PC-3 (cell line): Measurements from ENCODE around the gene AGAP3. TPM values are rescaled to one million over a fixed set of nuclear protein-coding genes. Genes with fewer than 3 reads are reported as not detected.
A peak's percentile ranks its signal among the peaks of the same experiment; 100 is the strongest.

Source experiments
- ATAC-seq: fragments of 200-7000 bp; cut with Tn5 transposase; 2 replicates; pipeline ENCODE4 v1.9.1; 2020; ENCODE audit warnings: mild to moderate bottlenecking, moderate library complexity
- BruUV-seq: library from RNA; stranded (reverse); fragments of 400-500 nt; replicated peaks from 2 replicates; lab custom pipeline; 2021; lab: Mats Ljungman, UMichigan
- CTCF ChIA-PET: fragments of 300-600 bp; sonication (Branson Sonifier 250); formaldehyde crosslinking; loops from one replicate; lab custom pipeline; 2022; ENCODE audit warnings: antibody characterized with exemption; lab: Charles Lee
- POLR2A ChIA-PET: fragments of 300-600 bp; sonication (Branson Sonifier 250); formaldehyde crosslinking; loops from one replicate; lab custom pipeline; 2022; ENCODE audit warnings: antibody characterized with exemption; ENCODE audit not compliant: unreplicated experiment; lab: Charles Lee
- DNase-seq: peaks from one replicate; pipeline ENCODE4 v3.0.0-alpha.2; 2015
- H2AFZ ChIP-seq: fragments of 300-600 bp; sonication (generic); 2 replicates; pipeline ENCODE4 v1.6.0; 2016; ENCODE audit warnings: antibody characterized with exemption, low read length
- H3F3A ChIP-seq: fragments of 300-600 bp; sonication (generic); one replicate; pipeline ENCODE4 v1.6.0; 2017; ENCODE audit warnings: antibody characterized with exemption, low read length, control low read depth, mild to moderate bottlenecking; ENCODE audit not compliant: unreplicated experiment
- H3K27ac ChIP-seq: fragments of 300-600 bp; sonication (generic); 2 replicates; pipeline ENCODE4 v1.5.1; 2016; ENCODE audit warnings: mild to moderate bottlenecking, low read length
- H3K27me3 ChIP-seq: fragments of 300-600 bp; sonication (generic); 2 replicates; pipeline ENCODE4 v1.6.1; 2016; ENCODE audit warnings: low read length, mixed read lengths
- H3K36me3 ChIP-seq: fragments of 300-600 bp; sonication (generic); 2 replicates; pipeline ENCODE4 v1.6.1; 2016; ENCODE audit warnings: low read depth, mixed run types, low read length, mixed read lengths
- H3K4me1 ChIP-seq: fragments of 300-600 bp; sonication (generic); 2 replicates; pipeline ENCODE4 v1.5.1; 2016; ENCODE audit warnings: low read length; ENCODE audit not compliant: insufficient read depth
- H3K4me2 ChIP-seq: fragments of 300-600 bp; sonication (generic); 2 replicates; pipeline ENCODE4 v1.6.0; 2016; ENCODE audit warnings: low read length
- H3K4me3 ChIP-seq: fragments of 300-600 bp; sonication (generic); 2 replicates; pipeline ENCODE4 v1.5.1; 2016; ENCODE audit warnings: mild to moderate bottlenecking, low read length, mixed read lengths
- H3K79me2 ChIP-seq: fragments of 300-600 bp; sonication (generic); 2 replicates; pipeline ENCODE4 v1.6.1; 2017; ENCODE audit warnings: low read length, mixed read lengths
- H3K9ac ChIP-seq: fragments of 300-600 bp; sonication (generic); 2 replicates; pipeline ENCODE4 v1.6.0; 2016; ENCODE audit warnings: mild to moderate bottlenecking, low read length
- H3K9me2 ChIP-seq: fragments of 300-600 bp; sonication (generic); replicated peaks from 2 replicates; pipeline ENCODE4 v1.6.1; 2016; ENCODE audit warnings: mixed run types, low read length, mixed read lengths
- H3K9me3 ChIP-seq: fragments of 300-600 bp; sonication (generic); 2 replicates; pipeline ENCODE4 v1.6.1; 2016; ENCODE audit warnings: low read length, mixed read lengths
- H4K20me1 ChIP-seq: fragments of 300-600 bp; sonication (generic); 2 replicates; pipeline ENCODE4 v1.6.1; 2016; ENCODE audit warnings: low read length, mixed read lengths
- EZH2 ChIP-seq: fragments of 300-600 bp; sonication (generic); IDR thresholded peaks from one replicate; pipeline ENCODE4 v1.6.1; 2017; ENCODE audit warnings: antibody characterized with exemption, mild to moderate bottlenecking, low read length; ENCODE audit not compliant: unreplicated experiment
- EZH2phosphoT487 ChIP-seq: fragments of 300-600 bp; sonication (generic); IDR thresholded peaks from 2 replicates; pipeline ENCODE4 v1.6.1; 2018; ENCODE audit warnings: mild to moderate bottlenecking, antibody characterized with exemption, low read length, borderline replicate concordance
- intact Hi-C: fragments of 100-400 bp; cut with micrococcal nuclease; formaldehyde crosslinking; loops from 2 replicates; pipeline ENCODE4 v1.9.0; 2023
- total RNA-seq: library from RNA; depleted of rRNA; stranded (reverse); fragments of >200 nt; gene quantifications from 2 replicates; pipeline ENCODE4 v1.2.3, GENCODE V29; 2014
- TF ChIP-seq, protein P1 (sequence below): fragments of 300-600 bp; sonication (generic); conservative IDR thresholded peaks from 2 replicates; pipeline ENCODE4 v1.5.1; 2017; ENCODE audit warnings: antibody characterized with exemption, low read depth, mild to moderate bottlenecking, low read length

AGAP3 gene
- total RNA-seq, 1 experiment from 2014 or later: 53.5 TPM

DNA sequence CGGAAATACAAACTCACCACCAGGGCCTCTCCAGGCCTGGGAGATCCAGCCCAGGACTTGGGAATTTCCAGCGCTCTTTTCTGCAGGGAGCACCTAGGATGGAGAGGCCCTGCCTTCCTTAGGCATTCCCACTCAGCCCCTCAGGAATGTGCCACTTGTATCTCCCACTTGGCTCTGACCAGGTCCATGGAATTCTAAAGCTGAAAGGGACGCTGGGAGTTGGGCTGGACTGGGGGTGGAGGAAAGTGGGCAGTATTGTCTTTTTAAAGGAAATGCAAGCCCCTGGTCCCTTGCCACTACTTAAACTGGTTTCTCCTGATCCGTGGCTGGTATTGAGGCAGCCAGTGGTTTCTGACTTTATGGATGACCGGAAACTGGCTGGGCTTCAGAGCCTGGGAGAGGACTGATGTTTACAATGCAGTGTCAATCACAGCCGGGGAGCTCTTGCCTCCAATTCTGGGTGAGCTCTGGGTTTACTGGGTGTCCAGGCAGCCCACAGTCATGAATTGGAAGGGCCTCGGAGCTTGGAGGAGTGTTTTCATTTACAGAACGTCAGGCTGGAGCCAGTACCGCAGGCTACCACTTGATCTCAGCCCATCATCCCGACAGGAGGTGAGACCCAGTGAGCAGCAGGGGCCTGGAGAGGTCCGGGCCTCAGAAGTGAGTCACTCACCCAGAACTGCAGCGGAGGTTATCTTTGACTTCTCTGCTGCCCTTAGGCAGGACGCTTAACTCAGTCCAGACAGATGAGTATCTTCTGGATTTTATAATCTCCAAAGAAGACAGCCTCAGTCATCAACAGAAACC lies 27.3 kb downstream of the AGAP3 start:
- Histone ChIP-seq H3K9ac (no peak overlapping the region), H3K79me2 (peaks cover 45% of the 10 kb centered on the region), H3K27me3 (no peaks in the 10 kb centered on the region), H3K36me3 (no peaks in the 10 kb centered on the region), H3K4me3 (peak overlapping the region; percentile 52), H3K4me2 (peak overlapping the region; percentile 84), H3K27ac (peak overlapping the region; percentile 49), H3F3A (peaks cover 7% of the 10 kb centered on the region), H3K9me3 (no peaks in the 10 kb centered on the region), H2AFZ (no peak overlapping the region; the same call in 1 of the 2 replicates), H3K4me1 (peaks cover 28% of the 10 kb centered on the region), H4K20me1 (peaks cover 23% of the 10 kb centered on the region; the same call in 1 of the 2 replicates), H3K9me2 (no peaks in the 10 kb centered on the region)
- CTCF ChIA-PET: interaction anchor here (0.6 to 0.7 kb wide), 4 partner anchors 51 to 191 kb away, joined by 3 to 5 read pairs (median 4); no protein-coding TSS in a partner anchor
- ATAC-seq (peak; percentile 50), DNase-seq (peak; percentile 88)
- POLR2A ChIA-PET: interaction anchor here (0.6 kb wide), 2 partner anchors 51 to 346 kb away, joined by 3 to 4 read pairs; no protein-coding TSS in a partner anchor
- TSS peak; percentile 34 for BruUV-seq
- TF ChIP-seq EZH2: no peak
- TF ChIP-seq EZH2phosphoT487: no peak
- TF ChIP-seq, protein P1, sequence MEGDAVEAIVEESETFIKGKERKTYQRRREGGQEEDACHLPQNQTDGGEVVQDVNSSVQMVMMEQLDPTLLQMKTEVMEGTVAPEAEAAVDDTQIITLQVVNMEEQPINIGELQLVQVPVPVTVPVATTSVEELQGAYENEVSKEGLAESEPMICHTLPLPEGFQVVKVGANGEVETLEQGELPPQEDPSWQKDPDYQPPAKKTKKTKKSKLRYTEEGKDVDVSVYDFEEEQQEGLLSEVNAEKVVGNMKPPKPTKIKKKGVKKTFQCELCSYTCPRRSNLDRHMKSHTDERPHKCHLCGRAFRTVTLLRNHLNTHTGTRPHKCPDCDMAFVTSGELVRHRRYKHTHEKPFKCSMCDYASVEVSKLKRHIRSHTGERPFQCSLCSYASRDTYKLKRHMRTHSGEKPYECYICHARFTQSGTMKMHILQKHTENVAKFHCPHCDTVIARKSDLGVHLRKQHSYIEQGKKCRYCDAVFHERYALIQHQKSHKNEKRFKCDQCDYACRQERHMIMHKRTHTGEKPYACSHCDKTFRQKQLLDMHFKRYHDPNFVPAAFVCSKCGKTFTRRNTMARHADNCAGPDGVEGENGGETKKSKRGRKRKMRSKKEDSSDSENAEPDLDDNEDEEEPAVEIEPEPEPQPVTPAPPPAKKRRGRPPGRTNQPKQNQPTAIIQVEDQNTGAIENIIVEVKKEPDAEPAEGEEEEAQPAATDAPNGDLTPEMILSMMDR: no peak
- intact Hi-C loops: loop anchor here (1.0 to 10.0 kb wide), 4 partner anchors 24 to 216 kb away; partner anchors contain the start of gene KCNH2

DNA sequence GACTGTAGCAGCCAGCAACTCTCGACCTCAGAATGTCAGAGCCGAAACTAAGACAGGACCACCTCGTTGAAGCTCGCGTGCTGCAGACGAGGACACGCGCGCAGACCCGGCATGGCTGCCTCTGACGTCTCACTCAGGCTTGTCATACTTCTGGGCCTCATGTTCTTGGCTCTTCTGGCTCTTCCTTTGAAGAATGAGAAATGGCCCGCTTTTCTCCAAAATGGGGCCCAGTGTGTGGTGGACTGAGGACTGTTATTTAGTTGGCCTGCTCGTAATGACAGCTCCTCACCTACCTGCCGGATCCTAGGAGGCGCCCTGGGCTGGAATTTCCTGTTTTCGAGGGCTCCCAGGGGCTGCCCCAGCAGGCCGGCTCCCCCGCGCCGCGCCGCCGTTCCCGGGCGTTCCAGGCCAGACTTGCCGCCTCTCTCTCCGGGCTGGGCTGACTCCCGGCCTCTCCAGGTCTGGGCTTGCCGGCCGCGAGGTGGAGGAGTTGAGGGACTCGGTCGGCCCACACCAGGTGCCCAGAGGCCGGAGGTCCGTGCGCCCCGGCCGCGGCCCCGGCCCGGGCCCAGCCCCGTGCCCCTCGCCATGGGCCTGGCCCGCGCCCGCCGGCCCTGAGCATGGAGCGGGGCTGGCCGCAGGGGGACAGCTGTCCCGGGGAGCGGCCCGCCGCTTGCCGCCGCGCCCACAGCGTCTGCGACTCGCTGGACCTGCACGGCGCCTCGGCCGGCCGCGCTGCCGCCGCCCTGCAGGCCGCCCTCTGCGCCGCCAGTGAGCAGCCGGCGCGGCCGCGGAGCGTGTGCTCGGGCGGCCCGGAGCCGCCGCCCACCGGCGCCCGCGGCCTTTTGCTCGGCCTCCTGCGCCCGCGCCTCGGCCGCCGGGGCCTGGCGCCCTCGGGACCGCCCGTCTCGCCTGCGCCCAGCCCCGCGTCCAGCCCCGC lies 28.1 kb downstream of the AGAP3 start:
- H3K4me1 ChIP-seq: peaks cover 28% of the 10 kb centered on the region
- peak overlapping the region; percentile 52 for H3K4me3 ChIP-seq
- peaks cover 7% of the 10 kb centered on the region for H3F3A ChIP-seq
- H3K4me2 ChIP-seq: peak overlapping the region; percentile 84
- ATAC-seq (peak; percentile 12), DNase-seq (peak; percentile 43)
- H3K9me3 ChIP-seq: no peaks in the 10 kb centered on the region
- no peaks in the 10 kb centered on the region for H3K9me2 ChIP-seq
- H3K27me3 ChIP-seq: no peaks in the 10 kb centered on the region
- H4K20me1 ChIP-seq: peaks cover 23% of the 10 kb centered on the region; the same call in 1 of the 2 replicates
- peak overlapping the region; percentile 49 for H3K27ac ChIP-seq
- BruUV-seq: no TSS peak
- ChIA-PET CTCF (interaction anchor here (0.7 kb wide), 1 partner anchor 145 kb away, joined by 3 read pairs; no protein-coding TSS in a partner anchor), POLR2A (no interaction called here)
- H3K36me3 ChIP-seq: no peaks in the 10 kb centered on the region
- intact Hi-C loops: loop anchor here (5.0 to 10.0 kb wide), 3 partner anchors 37 to 217 kb away; partner anchors contain the start of gene KCNH2
- H3K79me2 ChIP-seq: peaks cover 45% of the 10 kb centered on the region
- H2AFZ ChIP-seq: no peak overlapping the region; the same call in 1 of the 2 replicates
- TF ChIP-seq, protein P1: no peak
- TF ChIP-seq EZH2phosphoT487 (no peak), EZH2 (no peak)
- H3K9ac ChIP-seq: no peak overlapping the region
